KG1 (cell line): ENCODE data around the gene PCYT2.

Experiments
- DNase-seq: peaks from one replicate; lab custom pipeline; 2025; lab: John Stamatoyannopoulos, UW

Gene PCYT2

GRCh38 chr17:81851423-81851822 is 59.8 kb downstream of the PCYT2 start:
- no peak for DNase-seq
